ENCODE data around the gene MTG1. TPM values are rescaled to one million over a fixed set of nuclear protein-coding genes. Genes with fewer than 3 reads are reported as not detected.
A peak's percentile ranks its signal among the peaks of the same experiment; 100 is the strongest.

MTG1 gene
- total RNA-seq, 5 donors from 2014 or later (not counting 1 experiment from before 2014, with no cell fraction given): 46.7 to 79.3 (median 69.4) TPM

- DNase-seq (peak in 1 of 35 experiments; percentile 11), ATAC-seq (replicated peaks in 1 of 4) (peak in 1 of 4 experiments; percentile 32)
- Mint-ChIP-seq H3K4me3 (no peak overlapping the region), H3K27ac (peak overlapping the region; percentile 46 to 55), H3K27me3 (no peaks in the 10 kb centered on the region), H3K9me3 (no peaks in the 10 kb centered on the region), H3K4me1 (peaks cover 38 to 47% (median 43%) of the 10 kb centered on the region in 3 donors), H3K36me3 (peaks cover 50% of the 10 kb centered on the region)
- Histone ChIP-seq H3K27ac (ENCODE audit: low read length) (no peak overlapping the region), H3K36me3 (ENCODE audit: control insufficient read depth in 2 of 2, extremely low read depth in 1 of 2, insufficient read depth in 1 of 2, low read length in 1 of 2) (peaks cover 11 to 61% of the 10 kb centered on the region in 2 donors), H3K4me3 (ENCODE audit: control insufficient read depth in 1 of 2, extremely low read depth in 1 of 2, low read length in 1 of 2) (no peak overlapping the region), H3K9me3 (no peaks in the 10 kb centered on the region), H3K27me3 (replicated peaks in 1 of 2; ENCODE audit: control insufficient read depth in 2 of 2, extremely low read depth in 1 of 2, insufficient read depth in 2 of 2, low read length in 1 of 2) (no peaks in the 10 kb centered on the region), H3K4me1 (ENCODE audit: control insufficient read depth in 1 of 2, extremely low read depth in 1 of 2, insufficient read depth in 2 of 2, low read length in 2 of 2) (peaks cover 0 to 20% of the 10 kb centered on the region in 2 experiments)
- CTCF ChIA-PET: no interaction called here
- POLR2A ChIA-PET: interaction anchor here in 1 of 2 donors (1.1 kb wide), 1 partner anchor 10 kb away, joined by 3 read pairs; no protein-coding TSS in a partner anchor
- WGBS (ENCODE audit: insufficient coverage): 60% methylated on average over 9 of the region's 10 CpGs
These were observed 6.9 kb downstream of the MTG1 start for GRCh38 chr10:133400624-133401424.

GRCh38 chr10:133401500-133401899, 7.5 kb downstream of the MTG1 start:
- WGBS (ENCODE audit: insufficient coverage): 82% methylated on average over 7 of the region's 12 CpGs
- Mint-ChIP-seq H3K9me3 (no peaks in the 10 kb centered on the region), H3K27ac (peak overlapping the region in 1 of 2 donors; percentile 46), H3K36me3 (peaks cover 54% of the 10 kb centered on the region), H3K4me1 (peaks cover 40 to 51% (median 45%) of the 10 kb centered on the region in 3 donors), H3K4me3 (peak overlapping the region in 1 of 3 donors; percentile 9), H3K27me3 (no peaks in the 10 kb centered on the region)
- POLR2A ChIA-PET: interaction anchor here in 1 of 2 donors (0.5 to 1.1 kb wide), 2 partner anchors 11 to 18 kb away, joined by 3 to 6 read pairs; no protein-coding TSS in a partner anchor
- Histone ChIP-seq H3K27me3 (replicated peaks in 1 of 2; ENCODE audit: control insufficient read depth in 2 of 2, extremely low read depth in 1 of 2, insufficient read depth in 2 of 2, low read length in 1 of 2) (no peaks in the 10 kb centered on the region), H3K4me3 (ENCODE audit: control insufficient read depth in 1 of 2, extremely low read depth in 1 of 2, low read length in 1 of 2) (no peak overlapping the region), H3K27ac (ENCODE audit: low read length) (no peak overlapping the region), H3K4me1 (ENCODE audit: control insufficient read depth in 1 of 2, extremely low read depth in 1 of 2, insufficient read depth in 2 of 2, low read length in 2 of 2) (peaks cover 0 to 15% of the 10 kb centered on the region in 2 experiments), H3K36me3 (ENCODE audit: control insufficient read depth in 2 of 2, extremely low read depth in 1 of 2, insufficient read depth in 1 of 2, low read length in 1 of 2) (peaks cover 5 to 56% of the 10 kb centered on the region in 2 donors), H3K9me3 (no peaks in the 10 kb centered on the region)
- CTCF ChIA-PET: no interaction called here
- DNase-seq: no peak
- ATAC-seq (replicated peaks in 1 of 4): no peak

GRCh38 chr10:133401981-133402725, 8.2 kb downstream of the MTG1 start:
- Histone ChIP-seq H3K4me3 (ENCODE audit: control insufficient read depth in 1 of 2, extremely low read depth in 1 of 2, low read length in 1 of 2) (no peak overlapping the region), H3K36me3 (ENCODE audit: control insufficient read depth in 2 of 2, extremely low read depth in 1 of 2, insufficient read depth in 1 of 2, low read length in 1 of 2) (peaks cover 5 to 55% of the 10 kb centered on the region in 2 donors), H3K9me3 (no peaks in the 10 kb centered on the region), H3K27ac (ENCODE audit: low read length) (no peak overlapping the region), H3K27me3 (replicated peaks in 1 of 2; ENCODE audit: control insufficient read depth in 2 of 2, extremely low read depth in 1 of 2, insufficient read depth in 2 of 2, low read length in 1 of 2) (no peaks in the 10 kb centered on the region), H3K4me1 (ENCODE audit: control insufficient read depth in 1 of 2, extremely low read depth in 1 of 2, insufficient read depth in 2 of 2, low read length in 2 of 2) (peaks cover 0 to 15% of the 10 kb centered on the region in 2 experiments)
- Mint-ChIP-seq H3K36me3 (peaks cover 60% of the 10 kb centered on the region), H3K4me3 (no peak overlapping the region), H3K27ac (peak overlapping the region in 1 of 2 donors; percentile 39), H3K27me3 (no peaks in the 10 kb centered on the region), H3K9me3 (no peaks in the 10 kb centered on the region), H3K4me1 (peaks cover 34 to 50% (median 48%) of the 10 kb centered on the region in 3 donors)
- DNase-seq (no peak), ATAC-seq (replicated peaks in 1 of 4) (no peak)
- POLR2A ChIA-PET: interaction anchor here in 1 of 2 donors (0.5 kb wide), 1 partner anchor 19 kb away, joined by 6 read pairs; no protein-coding TSS in a partner anchor
- WGBS (ENCODE audit: insufficient coverage): 99% methylated on average over 12 of the region's 21 CpGs
- CTCF ChIA-PET: no interaction called here

GRCh38 chr10:133403359-133403758, 9.4 kb downstream of the MTG1 start:
- no peak for ATAC-seq (replicated peaks in 1 of 4)
- Mint-ChIP-seq H3K4me1 (peaks cover 34 to 49% (median 47%) of the 10 kb centered on the region in 3 donors), H3K9me3 (no peaks in the 10 kb centered on the region), H3K27ac (peak overlapping the region in 1 of 2 donors; percentile 57), H3K27me3 (no peaks in the 10 kb centered on the region), H3K36me3 (peaks cover 62% of the 10 kb centered on the region), H3K4me3 (no peak overlapping the region)
- no peak for DNase-seq
- H3K27ac ChIP-seq (ENCODE audit: low read length): no peak overlapping the region
- no peaks in the 10 kb centered on the region for H3K27me3 ChIP-seq (replicated peaks in 1 of 2; ENCODE audit: control insufficient read depth in 2 of 2, extremely low read depth in 1 of 2, insufficient read depth in 2 of 2, low read length in 1 of 2)
- ChIA-PET CTCF (no interaction called here), POLR2A (no interaction called here)
- H3K4me3 ChIP-seq (ENCODE audit: control insufficient read depth in 1 of 2, extremely low read depth in 1 of 2, low read length in 1 of 2): no peak overlapping the region
- peaks cover 5 to 54% of the 10 kb centered on the region in 2 donors for H3K36me3 ChIP-seq (ENCODE audit: control insufficient read depth in 2 of 2, extremely low read depth in 1 of 2, insufficient read depth in 1 of 2, low read length in 1 of 2)
- peaks cover 0 to 15% of the 10 kb centered on the region in 2 experiments for H3K4me1 ChIP-seq (ENCODE audit: control insufficient read depth in 1 of 2, extremely low read depth in 1 of 2, insufficient read depth in 2 of 2, low read length in 2 of 2)
- no peaks in the 10 kb centered on the region for H3K9me3 ChIP-seq
- 88% methylated on average over 11 of the region's 16 CpGs for WGBS (ENCODE audit: insufficient coverage)

- ChIA-PET POLR2A (no interaction called here), CTCF (no interaction called here)
- Histone ChIP-seq H3K4me3 (ENCODE audit: control insufficient read depth in 1 of 2, extremely low read depth in 1 of 2, low read length in 1 of 2) (no peak overlapping the region), H3K9me3 (no peaks in the 10 kb centered on the region), H3K4me1 (ENCODE audit: control insufficient read depth in 1 of 2, extremely low read depth in 1 of 2, insufficient read depth in 2 of 2, low read length in 2 of 2) (peaks cover 0 to 15% of the 10 kb centered on the region in 2 experiments), H3K27ac (ENCODE audit: low read length) (no peak overlapping the region), H3K27me3 (replicated peaks in 1 of 2; ENCODE audit: control insufficient read depth in 2 of 2, extremely low read depth in 1 of 2, insufficient read depth in 2 of 2, low read length in 1 of 2) (no peaks in the 10 kb centered on the region), H3K36me3 (ENCODE audit: control insufficient read depth in 2 of 2, extremely low read depth in 1 of 2, insufficient read depth in 1 of 2, low read length in 1 of 2) (peaks cover 5 to 50% of the 10 kb centered on the region in 2 donors)
- H3K9me3 Mint-ChIP-seq: peaks cover 0 to 4% (median 0%) of the 10 kb centered on the region in 3 donors
- peaks cover 64% of the 10 kb centered on the region for H3K36me3 Mint-ChIP-seq
- DNase-seq (no peak), ATAC-seq (replicated peaks in 1 of 4) (no peak)
- H3K27ac Mint-ChIP-seq: no peak overlapping the region
- H3K4me3 Mint-ChIP-seq: no peak overlapping the region
- WGBS (ENCODE audit: insufficient coverage): 100% methylated on average over 1 of the region's 5 CpGs
- H3K27me3 Mint-ChIP-seq: no peaks in the 10 kb centered on the region
- H3K4me1 Mint-ChIP-seq: peaks cover 38 to 52% (median 50%) of the 10 kb centered on the region in 3 donors
These were observed 9.8 kb downstream of the MTG1 start for GRCh38 chr10:133403784-133404183.

GRCh38 chr10:133405272-133405671, 11.3 kb downstream of the MTG1 start:
- Mint-ChIP-seq H3K4me3 (no peak overlapping the region), H3K9me3 (peaks cover 0 to 7% (median 0%) of the 10 kb centered on the region in 3 donors), H3K27me3 (no peaks in the 10 kb centered on the region), H3K36me3 (peaks cover 70% of the 10 kb centered on the region), H3K4me1 (peaks cover 49 to 58% (median 51%) of the 10 kb centered on the region in 3 donors), H3K27ac (no peak overlapping the region)
- DNase-seq (no peak), ATAC-seq (replicated peaks in 1 of 4) (no peak)
- ChIA-PET POLR2A (no interaction called here), CTCF (no interaction called here)
- no peak overlapping the region for H3K27ac ChIP-seq (ENCODE audit: low read length)
- H3K36me3 ChIP-seq (ENCODE audit: control insufficient read depth in 2 of 2, extremely low read depth in 1 of 2, insufficient read depth in 1 of 2, low read length in 1 of 2): peaks cover 5 to 52% of the 10 kb centered on the region in 2 donors
- H3K4me3 ChIP-seq (ENCODE audit: control insufficient read depth in 1 of 2, extremely low read depth in 1 of 2, low read length in 1 of 2): no peak overlapping the region
- no peaks in the 10 kb centered on the region for H3K27me3 ChIP-seq (replicated peaks in 1 of 2; ENCODE audit: control insufficient read depth in 2 of 2, extremely low read depth in 1 of 2, insufficient read depth in 2 of 2, low read length in 1 of 2)
- no peaks in the 10 kb centered on the region for H3K9me3 ChIP-seq
- 59% methylated on average over 2 of the region's 2 CpGs for WGBS (ENCODE audit: insufficient coverage)
- peaks cover 0 to 12% of the 10 kb centered on the region in 2 experiments for H3K4me1 ChIP-seq (ENCODE audit: control insufficient read depth in 1 of 2, extremely low read depth in 1 of 2, insufficient read depth in 2 of 2, low read length in 2 of 2)

Measured in T-cell (primary cell).